ENCODE data around the gene RPL18A.
A peak's percentile ranks its signal among the peaks of the same experiment; 100 is the strongest.
"Not testable (repeated sequence)": the region's sequence is repeated elsewhere in the genome, so short reads cannot be mapped to it uniquely, and the experiment has no call there.

Gene RPL18A

GRCh38 chr19:17866964-17867486 lies 7.3 kb downstream of the RPL18A start:
- no peak for DNase-seq

- DNase-seq: no peak
Measured at GRCh38 chr19:17868669-17869068, 9.0 kb downstream of the RPL18A start.

GRCh38 chr19:17869114-17869608 lies 9.5 kb downstream of the RPL18A start:
- DNase-seq: no peak

- no peak for DNase-seq
Measured at GRCh38 chr19:17871032-17871877, 11.5 kb downstream of the RPL18A start.

- no peak for DNase-seq
Measured at GRCh38 chr19:17871878-17872250, 12.2 kb downstream of the RPL18A start, which contains the start of gene SLC5A5. TSS of gene SLC5A5 (plus strand) at chr19:17871945. CDS start at chr19:17872320, 375 bp downstream.

GRCh38 chr19:17872251-17873001 lies 12.7 kb downstream of the RPL18A start:
- DNase-seq: no peak

GRCh38 chr19:17873786-17874757 lies 14.4 kb downstream of the RPL18A start:
- DNase-seq: peak; percentile 63

GRCh38 chr19:17874758-17875135 lies 15.0 kb downstream of the RPL18A start:
- DNase-seq: no peak

GRCh38 chr19:17877696-17878095 lies 18.0 kb downstream of the RPL18A start:
- no peak for DNase-seq

- DNase-seq: no peak
Measured at GRCh38 chr19:17879466-17879865, 19.8 kb downstream of the RPL18A start.

GRCh38 chr19:17881701-17882100 lies 22.0 kb downstream of the RPL18A start:
- DNase-seq: no peak

GRCh38 chr19:17883627-17884410 lies 24.1 kb downstream of the RPL18A start:
- DNase-seq: no peak

GRCh38 chr19:17886515-17886914 lies 26.8 kb downstream of the RPL18A start:
- no peak for DNase-seq

- not testable (repeated sequence) for DNase-seq
Measured at GRCh38 chr19:17887221-17887620, 27.5 kb downstream of the RPL18A start.

GRCh38 chr19:17888260-17888659 lies 28.6 kb downstream of the RPL18A start:
- DNase-seq: no peak

GRCh38 chr19:17889609-17890214 lies 30.0 kb downstream of the RPL18A start:
- no peak for DNase-seq

GRCh38 chr19:17893766-17894165 lies 34.1 kb downstream of the RPL18A start:
- no peak for DNase-seq

- no peak for DNase-seq
Measured at GRCh38 chr19:17902701-17903100, 43.0 kb downstream of the RPL18A start.

- DNase-seq: no peak
Measured at GRCh38 chr19:17908244-17908643, 48.5 kb downstream of the RPL18A start.

- no peak for DNase-seq
Measured at GRCh38 chr19:17909003-17909732, 49.5 kb downstream of the RPL18A start.
